GM12891 (cell line): Measurements from ENCODE around the gene MSH3.

Source experiments
- POLR2A ChIP-seq: IDR thresholded peaks from 2 replicates; pipeline ENCODE4 v1.6.1; 2011; ENCODE audit warnings: low read depth, low read length, control low read depth
- POLR2AphosphoS5 ChIP-seq: IDR thresholded peaks from 2 replicates; pipeline ENCODE4 v1.6.1; 2011; ENCODE audit warnings: low read depth, low read length, control low read depth

DNA sequence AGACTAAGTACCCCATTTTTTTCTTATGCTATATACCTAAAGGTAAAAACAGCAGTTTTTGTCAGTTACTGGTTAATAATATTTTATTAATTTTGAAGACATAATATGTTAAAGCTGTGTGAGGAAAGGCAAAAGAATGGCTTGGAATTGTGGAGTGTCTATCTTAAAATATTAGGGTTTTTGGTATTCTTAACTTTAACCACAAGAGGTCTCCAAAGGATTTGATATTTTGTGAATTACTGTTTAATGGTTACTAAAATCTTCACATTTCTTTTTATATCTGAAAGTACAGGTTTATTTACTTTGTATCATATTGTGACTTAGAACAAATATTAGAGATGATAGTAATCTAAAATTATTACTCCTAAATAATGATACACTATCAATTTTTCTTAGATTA is 32.3 kb downstream of the MSH3 start:
- TF ChIP-seq POLR2A (no peak), POLR2AphosphoS5 (no peak)
